NCI-H2196 treated with DMSO at 0.1 percent for 48 hours (cell line): ENCODE measurements around the gene CDC42BPA.
"Not testable (repeated sequence)": the region's sequence is repeated elsewhere in the genome, so short reads cannot be mapped to it uniquely, and the experiment has no call there.

Experiments used
- DNase-seq: peaks from one replicate; lab custom pipeline; 2025; ENCODE audit not compliant: unreplicated experiment; lab: John Stamatoyannopoulos, UW

The CDC42BPA gene

GRCh38 chr1:227261501-227261900, 56.8 kb downstream of the CDC42BPA start:
- no peak for DNase-seq

GRCh38 chr1:227260433-227260832, 57.9 kb downstream of the CDC42BPA start:
- no peak for DNase-seq

- no peak for DNase-seq
These were observed 60.3 kb downstream of the CDC42BPA start for GRCh38 chr1:227257964-227258363.

GRCh38 chr1:227255086-227255732, 63.1 kb downstream of the CDC42BPA start:
- DNase-seq, result no peak

GRCh38 chr1:227253065-227253464, 65.2 kb downstream of the CDC42BPA start:
- DNase-seq, result no peak

- no peak for DNase-seq
These were observed 72.5 kb downstream of the CDC42BPA start for GRCh38 chr1:227245613-227246320.

GRCh38 chr1:227244339-227245118, 73.8 kb downstream of the CDC42BPA start:
- no peak for DNase-seq

GRCh38 chr1:227242811-227243682, 75.2 kb downstream of the CDC42BPA start:
- DNase-seq, result no peak

- DNase-seq, result no peak
These were observed 77.3 kb downstream of the CDC42BPA start for GRCh38 chr1:227240983-227241382.

GRCh38 chr1:227234998-227235405, 83.3 kb downstream of the CDC42BPA start:
- DNase-seq, result peak; percentile 5

- DNase-seq, result not testable (repeated sequence)
These were observed 87.2 kb downstream of the CDC42BPA start for GRCh38 chr1:227231128-227231527.

GRCh38 chr1:227228201-227228600, 90.1 kb downstream of the CDC42BPA start:
- no peak for DNase-seq

GRCh38 chr1:227227761-227228160, 90.5 kb downstream of the CDC42BPA start:
- no peak for DNase-seq

GRCh38 chr1:227225715-227226346, 92.5 kb downstream of the CDC42BPA start:
- DNase-seq, result no peak

- no peak for DNase-seq
These were observed 95.0 kb downstream of the CDC42BPA start for GRCh38 chr1:227223171-227223806.

- DNase-seq, result no peak
These were observed 98.5 kb downstream of the CDC42BPA start for GRCh38 chr1:227219715-227220292.

GRCh38 chr1:227218870-227219573, 99.3 kb downstream of the CDC42BPA start:
- DNase-seq, result no peak

- no peak for DNase-seq
These were observed 102.3 kb downstream of the CDC42BPA start for GRCh38 chr1:227215863-227216510.
